ENCODE measurements around the gene VAT1L. TPM values are rescaled to one million over a fixed set of nuclear protein-coding genes. Genes with fewer than 3 reads are reported as not detected.

VAT1L gene
- total and polyA plus RNA-seq, 2 donors: 5.8 to 33.2 TPM

GRCh38 chr16:77850636-77851333, 62.4 kb downstream of the VAT1L start:
- 81% methylated on average over 8 of the region's 8 CpGs for WGBS
- Histone ChIP-seq H3K4me3 (ENCODE audit: low read depth, low read length) (no peak overlapping the region), H3K4me1 (ENCODE audit: insufficient read depth) (no peaks in the 10 kb centered on the region), H3K27ac (ENCODE audit: low read depth) (no peak overlapping the region), H3K36me3 (ENCODE audit: insufficient read depth) (no peaks in the 10 kb centered on the region)
- no peak for DNase-seq (ENCODE audit: extremely low spot score)

- no peaks in the 10 kb centered on the region for H3K36me3 ChIP-seq (ENCODE audit: insufficient read depth)
- no peaks in the 10 kb centered on the region for H3K4me1 ChIP-seq (ENCODE audit: insufficient read depth)
- H3K4me3 ChIP-seq (ENCODE audit: low read depth, low read length): no peak overlapping the region
- DNase-seq (ENCODE audit: extremely low spot score): no peak
- no peak overlapping the region for H3K27ac ChIP-seq (ENCODE audit: low read depth)
- WGBS: 88% methylated on average over 5 of the region's 5 CpGs
Measured at GRCh38 chr16:77853161-77853560, 64.8 kb downstream of the VAT1L start.

- Histone ChIP-seq H3K4me3 (ENCODE audit: low read depth, low read length) (no peak overlapping the region), H3K27ac (ENCODE audit: low read depth) (no peak overlapping the region), H3K4me1 (ENCODE audit: insufficient read depth) (no peaks in the 10 kb centered on the region), H3K36me3 (ENCODE audit: insufficient read depth) (no peaks in the 10 kb centered on the region)
- DNase-seq (ENCODE audit: extremely low spot score): no peak
- 78% methylated on average over 11 of the region's 11 CpGs for WGBS
Measured at GRCh38 chr16:77856438-77857160, 68.2 kb downstream of the VAT1L start.

GRCh38 chr16:77858060-77858459, 69.7 kb downstream of the VAT1L start:
- no peak for DNase-seq (ENCODE audit: extremely low spot score)
- no peaks in the 10 kb centered on the region for H3K36me3 ChIP-seq (ENCODE audit: insufficient read depth)
- H3K4me1 ChIP-seq (ENCODE audit: insufficient read depth): no peaks in the 10 kb centered on the region
- WGBS: 89% methylated on average over 6 of the region's 6 CpGs
- H3K27ac ChIP-seq (ENCODE audit: low read depth): no peak overlapping the region
- H3K4me3 ChIP-seq (ENCODE audit: low read depth, low read length): no peak overlapping the region

- Histone ChIP-seq H3K36me3 (ENCODE audit: insufficient read depth) (no peaks in the 10 kb centered on the region), H3K4me1 (ENCODE audit: insufficient read depth) (no peaks in the 10 kb centered on the region), H3K27ac (ENCODE audit: low read depth) (no peak overlapping the region), H3K4me3 (ENCODE audit: low read depth, low read length) (no peak overlapping the region)
- DNase-seq (ENCODE audit: extremely low spot score): no peak
- 83% methylated on average over 11 of the region's 11 CpGs for WGBS
Measured at GRCh38 chr16:77859493-77860232, 71.3 kb downstream of the VAT1L start.

- H3K4me3 ChIP-seq (ENCODE audit: low read depth, low read length): no peak overlapping the region
- no peak overlapping the region for H3K27ac ChIP-seq (ENCODE audit: low read depth)
- no peaks in the 10 kb centered on the region for H3K36me3 ChIP-seq (ENCODE audit: insufficient read depth)
- H3K4me1 ChIP-seq (ENCODE audit: insufficient read depth): no peaks in the 10 kb centered on the region
- DNase-seq (ENCODE audit: extremely low spot score): no peak
- 89% methylated on average over 3 of the region's 3 CpGs for WGBS
Measured at GRCh38 chr16:77860953-77861352, 72.6 kb downstream of the VAT1L start.

- no peak overlapping the region for H3K27ac ChIP-seq (ENCODE audit: low read depth)
- no peak overlapping the region for H3K4me3 ChIP-seq (ENCODE audit: low read depth, low read length)
- no peaks in the 10 kb centered on the region for H3K4me1 ChIP-seq (ENCODE audit: insufficient read depth)
- no peaks in the 10 kb centered on the region for H3K36me3 ChIP-seq (ENCODE audit: insufficient read depth)
- 48% methylated on average over 5 of the region's 5 CpGs for WGBS
- no peak for DNase-seq (ENCODE audit: extremely low spot score)
Measured at GRCh38 chr16:77863250-77863649, 74.9 kb downstream of the VAT1L start.

- H3K27ac ChIP-seq (ENCODE audit: low read depth): no peak overlapping the region
- WGBS: 87% methylated on average over 8 of the region's 8 CpGs
- no peak overlapping the region for H3K4me3 ChIP-seq (ENCODE audit: low read depth, low read length)
- no peaks in the 10 kb centered on the region for H3K36me3 ChIP-seq (ENCODE audit: insufficient read depth)
- DNase-seq (ENCODE audit: extremely low spot score): no peak
- H3K4me1 ChIP-seq (ENCODE audit: insufficient read depth): no peaks in the 10 kb centered on the region
Measured at GRCh38 chr16:77866752-77867151, 78.4 kb downstream of the VAT1L start.

GRCh38 chr16:77868052-77868451, 79.7 kb downstream of the VAT1L start:
- WGBS: 89% methylated on average over 2 of the region's 2 CpGs

GRCh38 chr16:77868478-77868877, 80.1 kb downstream of the VAT1L start:
- no peak overlapping the region for H3K4me3 ChIP-seq (ENCODE audit: low read depth, low read length)
- H3K4me1 ChIP-seq (ENCODE audit: insufficient read depth): no peaks in the 10 kb centered on the region
- WGBS: 90% methylated on average over 5 of the region's 5 CpGs
- no peak overlapping the region for H3K27ac ChIP-seq (ENCODE audit: low read depth)
- no peaks in the 10 kb centered on the region for H3K36me3 ChIP-seq (ENCODE audit: insufficient read depth)
- no peak for DNase-seq (ENCODE audit: extremely low spot score)

More at GRCh38 chr16:77868052-77868451, 79.7 kb downstream of the VAT1L start:
- no peak overlapping the region for H3K4me3 ChIP-seq (ENCODE audit: low read depth, low read length)
- H3K36me3 ChIP-seq (ENCODE audit: insufficient read depth): no peaks in the 10 kb centered on the region
- no peak for DNase-seq (ENCODE audit: extremely low spot score)
- H3K4me1 ChIP-seq (ENCODE audit: insufficient read depth): no peaks in the 10 kb centered on the region
- H3K27ac ChIP-seq (ENCODE audit: low read depth): no peak overlapping the region

GRCh38 chr16:77869997-77870813, 81.8 kb downstream of the VAT1L start:
- DNase-seq (ENCODE audit: extremely low spot score): peak; percentile 13

GRCh38 chr16:77871932-77872331, 83.6 kb downstream of the VAT1L start:
- no peaks in the 10 kb centered on the region for H3K4me1 ChIP-seq (ENCODE audit: insufficient read depth)
- WGBS: 98% methylated on average over 1 of the region's 1 CpG

More at GRCh38 chr16:77869997-77870813, 81.8 kb downstream of the VAT1L start:
- Histone ChIP-seq H3K4me1 (ENCODE audit: insufficient read depth) (no peaks in the 10 kb centered on the region), H3K4me3 (ENCODE audit: low read depth, low read length) (no peak overlapping the region), H3K36me3 (ENCODE audit: insufficient read depth) (no peaks in the 10 kb centered on the region), H3K27ac (ENCODE audit: low read depth) (no peak overlapping the region)
- WGBS: 29% methylated on average over 13 of the region's 13 CpGs

GRCh38 chr16:77873066-77873465, 84.7 kb downstream of the VAT1L start:
- Histone ChIP-seq H3K4me1 (ENCODE audit: insufficient read depth) (no peaks in the 10 kb centered on the region), H3K27ac (ENCODE audit: low read depth) (no peak overlapping the region), H3K36me3 (ENCODE audit: insufficient read depth) (no peaks in the 10 kb centered on the region), H3K4me3 (ENCODE audit: low read depth, low read length) (no peak overlapping the region)
- 63% methylated on average over 3 of the region's 3 CpGs for WGBS
- DNase-seq (ENCODE audit: extremely low spot score): no peak

More at GRCh38 chr16:77871932-77872331, 83.6 kb downstream of the VAT1L start:
- no peak overlapping the region for H3K27ac ChIP-seq (ENCODE audit: low read depth)
- no peaks in the 10 kb centered on the region for H3K36me3 ChIP-seq (ENCODE audit: insufficient read depth)
- no peak overlapping the region for H3K4me3 ChIP-seq (ENCODE audit: low read depth, low read length)
- no peak for DNase-seq (ENCODE audit: extremely low spot score)
